HEK293T (cell line): ENCODE results near the gene SLC27A2.

Source experiments
- CTCF ChIA-PET: fragments of 350-600 bp; formaldehyde crosslinking; extraction: SDS; loops from one replicate; lab custom pipeline; 2021; ENCODE audit warnings: antibody characterized with exemption, inconsistent platforms; lab: Yijun Ruan, JAX
- POLR2A ChIA-PET: fragments of 350-600 bp; formaldehyde crosslinking; extraction: SDS; loops from one replicate; lab custom pipeline; 2020; ENCODE audit warnings: antibody characterized with exemption, inconsistent platforms; lab: Yijun Ruan, JAX
- DNase-seq: peaks from one replicate; pipeline ENCODE4 v3.0.0; 2012; ENCODE audit warnings: mixed read lengths; ENCODE audit errors: extremely low spot score
- ARNT ChIP-seq: fragments of 450-650 bp; IDR thresholded peaks from 2 replicates; pipeline ENCODE4 v1.6.1; 2017; ENCODE audit warnings: mild to moderate bottlenecking
- BHLHE40 ChIP-seq: fragments of 450-650 bp; IDR thresholded peaks from 2 replicates; pipeline ENCODE4 v1.6.1; 2016; ENCODE audit warnings: mild to moderate bottlenecking, moderate library complexity, borderline replicate concordance
- CTBP1 ChIP-seq: fragments of 450-650 bp; IDR thresholded peaks from 2 replicates; pipeline ENCODE4 v1.6.1; 2016; ENCODE audit warnings: borderline replicate concordance
- ELF4 ChIP-seq: fragments of 450-650 bp; IDR thresholded peaks from 2 replicates; pipeline ENCODE4 v1.6.1; 2017; ENCODE audit warnings: antibody characterized with exemption
- FOXA1 ChIP-seq: fragments of 450-650 bp; IDR thresholded peaks from 2 replicates; pipeline ENCODE4 v1.6.1; 2016; ENCODE audit warnings: mild to moderate bottlenecking
- FOXK2 ChIP-seq: fragments of 450-650 bp; IDR thresholded peaks from 2 replicates; pipeline ENCODE4 v1.6.1; 2016; ENCODE audit warnings: mild to moderate bottlenecking
- FOXM1 ChIP-seq: fragments of 450-650 bp; IDR thresholded peaks from 2 replicates; pipeline ENCODE4 v1.6.1; 2017; ENCODE audit warnings: mild to moderate bottlenecking, borderline replicate concordance
- HDGF ChIP-seq: fragments of 450-650 bp; IDR thresholded peaks from 2 replicates; pipeline ENCODE4 v1.6.1; 2017; ENCODE audit warnings: antibody characterized with exemption, borderline replicate concordance
- L3MBTL2 ChIP-seq: fragments of 450-650 bp; conservative IDR thresholded peaks from 2 replicates; pipeline ENCODE4 v1.6.1; 2016; ENCODE audit warnings: mild to moderate bottlenecking
- LEF1 ChIP-seq: fragments of 450-650 bp; IDR thresholded peaks from 2 replicates; pipeline ENCODE4 v1.6.1; 2017; ENCODE audit warnings: mild to moderate bottlenecking, borderline replicate concordance
- NFRKB ChIP-seq: fragments of 450-650 bp; IDR thresholded peaks from 2 replicates; pipeline ENCODE4 v1.6.1; 2016; ENCODE audit warnings: mild to moderate bottlenecking, moderate library complexity
- PKNOX1 ChIP-seq: fragments of 450-650 bp; IDR thresholded peaks from 2 replicates; pipeline ENCODE4 v1.6.1; 2016
- SP1 ChIP-seq: fragments of 450-650 bp; IDR thresholded peaks from 2 replicates; pipeline ENCODE4 v1.6.1; 2017
- SUZ12 ChIP-seq: fragments of 450-650 bp; IDR thresholded peaks from 2 replicates; pipeline ENCODE4 v1.6.1; 2016; ENCODE audit warnings: mild to moderate bottlenecking
- TARDBP ChIP-seq: fragments of 450-650 bp; IDR thresholded peaks from 2 replicates; pipeline ENCODE4 v1.6.1; 2016
- ZNF384 ChIP-seq: fragments of 450-650 bp; IDR thresholded peaks from 2 replicates; pipeline ENCODE4 v1.6.1; 2016

Gene SLC27A2

GRCh38 chr15:50250760-50251394 lies 68.9 kb downstream of the SLC27A2 start:
- POLR2A ChIA-PET: no interaction called here
- DNase-seq: no peak
- TF ChIP-seq L3MBTL2: no peak
- TF ChIP-seq FOXK2: no peak
- TF ChIP-seq ELF4: no peak
- no peak for TF ChIP-seq SP1
- TF ChIP-seq NFRKB: no peak
- no peak for TF ChIP-seq ZNF384
- TF ChIP-seq SUZ12: no peak
- no peak for TF ChIP-seq CTBP1
- TF ChIP-seq FOXM1: no peak
- no peak for TF ChIP-seq ARNT
- TF ChIP-seq LEF1: no peak
- no peak for TF ChIP-seq TARDBP
- TF ChIP-seq BHLHE40: no peak
- CTCF ChIA-PET: no interaction called here

- CTCF ChIA-PET: no interaction called here
- no peak for DNase-seq
- POLR2A ChIA-PET: no interaction called here
- TF ChIP-seq ELF4 (no peak), FOXM1 (no peak), SP1 (no peak), ZNF384 (no peak), CTBP1 (no peak), FOXA1 (no peak), NFRKB (no peak), FOXK2 (no peak), TARDBP (no peak), SUZ12 (no peak), LEF1 (no peak), BHLHE40 (no peak), HDGF (no peak), ARNT (no peak)
Observed at GRCh38 chr15:50251638-50252182, 69.7 kb downstream of the SLC27A2 start.

- ChIA-PET POLR2A (no interaction called here), CTCF (no interaction called here)
- TF ChIP-seq PKNOX1 (no peak), ELF4 (no peak), TARDBP (no peak), ZNF384 (no peak), CTBP1 (no peak), ARNT (no peak), FOXA1 (no peak), LEF1 (no peak), FOXK2 (no peak), BHLHE40 (no peak), SUZ12 (no peak), HDGF (no peak), L3MBTL2 (no peak)
- DNase-seq: no peak
Observed at GRCh38 chr15:50252556-50252955, 70.6 kb downstream of the SLC27A2 start.

GRCh38 chr15:50256188-50257041 lies 74.4 kb downstream of the SLC27A2 start:
- CTCF ChIA-PET: no interaction called here
- POLR2A ChIA-PET: no interaction called here
- TF ChIP-seq NFRKB: no peak
- TF ChIP-seq TARDBP: no peak
- TF ChIP-seq FOXK2: no peak
- TF ChIP-seq ELF4: no peak
- TF ChIP-seq SP1: no peak
- no peak for TF ChIP-seq ARNT
- no peak for TF ChIP-seq CTBP1
- no peak for TF ChIP-seq L3MBTL2
- no peak for TF ChIP-seq FOXM1
- no peak for TF ChIP-seq PKNOX1
- no peak for TF ChIP-seq FOXA1
- TF ChIP-seq SUZ12: no peak
- no peak for DNase-seq

- ChIA-PET CTCF (interaction anchor here (0.6 kb wide), 1 partner anchor 36 kb away, joined by 3 read pairs; no protein-coding TSS in a partner anchor), POLR2A (no interaction called here)
- no peak for TF ChIP-seq BHLHE40
- TF ChIP-seq NFRKB: no peak
- TF ChIP-seq ELF4: no peak
- TF ChIP-seq LEF1: no peak
- TF ChIP-seq ZNF384: no peak
- TF ChIP-seq SP1: no peak
- no peak for TF ChIP-seq CTBP1
- no peak for TF ChIP-seq SUZ12
- no peak for TF ChIP-seq FOXA1
- no peak for DNase-seq
Observed at GRCh38 chr15:50257332-50257731, 75.3 kb downstream of the SLC27A2 start.

GRCh38 chr15:50257924-50258323 lies 75.9 kb downstream of the SLC27A2 start:
- no peak for DNase-seq
- ChIA-PET CTCF (interaction anchor here (0.6 kb wide), 1 partner anchor 37 kb away, joined by 3 read pairs; no protein-coding TSS in a partner anchor), POLR2A (no interaction called here)
- TF ChIP-seq CTBP1 (no peak), FOXM1 (no peak), FOXK2 (no peak), PKNOX1 (no peak), ZNF384 (no peak), SP1 (no peak)
